CD4-positive, alpha-beta T cell treated with Interferon gamma for 1 hour (primary cell): Measurements from ENCODE around the gene HDAC4.
"Not testable (repeated sequence)": the region's sequence is repeated elsewhere in the genome, so short reads cannot be mapped to it uniquely, and the experiment has no call there.

Experiments used
- DNase-seq: peaks from one replicate; pipeline ENCODE4 v3.0.0-alpha.2; 2020

HDAC4 gene

DNA sequence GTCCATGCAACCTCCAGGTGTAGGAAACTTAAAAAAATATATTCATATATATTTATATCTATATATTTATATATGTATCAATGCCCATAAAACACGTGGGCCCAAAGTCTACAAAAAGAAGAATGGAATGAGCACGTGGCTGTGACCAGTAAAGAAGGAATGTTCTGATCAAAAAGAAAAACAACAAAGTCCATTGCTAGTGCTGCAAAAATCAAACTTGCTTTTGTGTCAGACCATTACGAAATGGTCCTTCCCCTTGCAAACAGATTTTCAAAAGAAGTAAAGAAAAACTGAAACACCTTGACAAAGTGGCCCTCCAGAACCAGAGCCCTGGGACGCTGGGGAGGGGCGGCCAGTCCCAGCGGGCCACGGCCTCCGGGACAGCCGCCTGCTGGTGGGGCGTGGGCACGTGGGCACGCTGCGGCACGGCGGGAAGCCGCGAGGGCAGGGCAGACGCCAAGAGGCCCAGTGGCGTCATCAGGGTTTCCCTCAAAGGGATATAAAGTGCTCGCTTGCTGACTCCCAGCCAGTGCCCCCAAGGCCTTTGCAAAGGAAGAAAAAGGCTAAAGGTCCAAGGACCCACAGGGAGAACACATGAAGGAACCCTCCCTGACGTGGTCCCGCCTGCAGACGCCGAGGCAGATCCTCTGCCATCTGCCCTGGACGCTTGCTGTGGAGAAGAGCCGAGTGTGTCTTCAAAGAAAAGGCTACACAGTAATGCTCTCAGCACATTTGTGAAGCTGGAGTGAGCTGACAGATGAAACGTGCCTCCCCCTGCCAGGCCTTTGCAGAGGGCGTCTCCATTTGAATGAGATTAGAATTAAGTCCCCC, 351.2 kb downstream of the HDAC4 start:
- no peak for DNase-seq

DNA sequence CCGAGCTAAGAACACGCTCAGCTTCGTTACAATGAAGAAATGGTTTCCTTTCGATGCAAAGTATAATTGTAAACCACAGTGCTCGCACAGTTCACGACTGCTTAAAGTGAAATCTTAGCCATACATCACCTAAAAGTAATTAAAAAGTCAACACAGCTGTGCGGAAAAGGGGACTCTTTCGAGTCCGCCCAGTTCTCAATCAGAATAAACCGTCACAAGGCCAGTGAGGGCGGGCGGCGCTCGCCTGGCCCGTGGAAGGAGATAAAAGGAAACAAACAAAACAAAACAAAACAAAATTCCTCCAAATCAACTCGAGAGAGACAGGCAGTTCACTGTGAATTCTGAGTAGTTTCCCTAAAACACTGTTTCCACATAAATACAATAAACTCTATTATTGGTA, 352.1 kb downstream of the HDAC4 start:
- DNase-seq: no peak

DNA sequence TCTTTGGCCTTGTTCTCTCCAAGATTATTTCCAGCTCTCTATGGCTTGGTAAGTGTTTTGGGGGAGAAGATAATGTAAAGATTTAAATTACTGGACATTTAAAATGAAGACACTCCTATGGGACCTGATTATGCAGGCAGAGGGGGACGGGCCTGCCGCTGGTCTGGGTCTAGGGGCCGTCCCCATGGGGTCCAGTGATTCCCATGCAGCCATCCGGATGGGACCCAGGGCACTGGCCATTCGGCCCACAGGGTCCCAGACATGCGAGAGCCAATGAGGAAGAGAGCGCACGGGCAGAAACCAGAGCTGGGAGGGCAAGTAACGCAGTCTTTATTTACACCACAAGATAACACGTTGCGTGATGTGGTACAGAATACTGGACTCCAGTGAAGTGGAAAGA, 353.0 kb downstream of the HDAC4 start:
- DNase-seq: no peak

DNA sequence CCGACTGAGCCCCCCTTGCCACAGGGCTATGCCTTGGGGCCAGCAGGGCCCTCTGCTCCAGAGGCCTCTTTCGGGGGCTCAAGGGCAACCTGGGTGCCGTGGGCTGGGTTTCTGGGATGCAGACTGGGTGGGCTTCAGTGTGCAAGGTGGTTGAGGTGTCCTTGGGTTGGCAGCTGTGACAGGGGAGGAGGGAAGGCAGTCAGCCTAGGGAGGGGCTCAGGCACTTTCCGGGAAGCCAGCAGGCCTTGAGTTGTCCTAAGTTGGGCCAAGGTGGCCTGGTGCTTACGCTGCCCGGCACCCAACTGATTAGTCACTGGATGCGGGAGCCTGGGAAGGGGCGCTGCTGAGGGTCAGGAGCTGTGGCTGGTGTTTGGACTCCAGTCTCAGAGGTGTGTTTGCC, 353.4 kb downstream of the HDAC4 start:
- no peak for DNase-seq

DNA sequence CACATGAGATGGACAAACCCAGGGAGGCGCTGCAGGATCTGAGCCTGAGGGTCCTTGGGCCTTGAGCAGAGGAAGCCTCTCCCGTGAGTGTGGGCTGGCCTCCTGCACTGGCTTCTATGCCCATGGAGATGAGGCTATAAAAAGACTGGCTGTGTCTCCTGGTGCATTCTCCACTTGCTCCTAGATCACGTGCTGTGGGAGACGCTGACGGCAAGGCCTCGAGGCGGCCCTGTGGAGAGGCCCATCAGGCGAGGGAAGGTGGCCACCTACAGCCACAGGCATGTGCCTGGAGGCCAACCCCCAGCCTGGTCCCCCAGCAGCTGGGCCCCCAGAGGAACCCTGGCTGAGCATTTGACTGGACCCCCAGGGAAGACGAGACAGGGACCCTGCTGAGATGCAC, 354.0 kb downstream of the HDAC4 start:
- DNase-seq: no peak

DNA sequence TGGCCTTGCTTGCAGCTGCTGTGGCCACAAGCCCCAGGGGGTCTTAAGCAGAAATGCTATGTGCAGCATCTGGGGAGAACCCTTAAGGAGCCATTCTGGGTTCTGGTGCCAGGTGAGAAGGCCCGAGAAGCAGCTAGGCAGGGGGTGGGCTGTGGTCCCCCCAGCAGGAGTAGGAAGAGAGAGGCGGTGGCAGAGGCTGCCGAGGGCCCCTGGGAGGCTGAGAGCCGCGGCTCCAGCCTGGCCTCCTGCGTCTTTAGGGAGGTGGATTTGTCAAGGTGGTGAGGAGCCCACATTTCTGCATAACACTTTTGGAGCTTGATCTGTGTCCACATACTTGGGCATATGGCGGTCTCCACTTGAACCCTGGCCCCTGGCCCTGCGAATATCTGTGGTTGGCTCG, 356.5 kb downstream of the HDAC4 start:
- DNase-seq: no peak

DNA sequence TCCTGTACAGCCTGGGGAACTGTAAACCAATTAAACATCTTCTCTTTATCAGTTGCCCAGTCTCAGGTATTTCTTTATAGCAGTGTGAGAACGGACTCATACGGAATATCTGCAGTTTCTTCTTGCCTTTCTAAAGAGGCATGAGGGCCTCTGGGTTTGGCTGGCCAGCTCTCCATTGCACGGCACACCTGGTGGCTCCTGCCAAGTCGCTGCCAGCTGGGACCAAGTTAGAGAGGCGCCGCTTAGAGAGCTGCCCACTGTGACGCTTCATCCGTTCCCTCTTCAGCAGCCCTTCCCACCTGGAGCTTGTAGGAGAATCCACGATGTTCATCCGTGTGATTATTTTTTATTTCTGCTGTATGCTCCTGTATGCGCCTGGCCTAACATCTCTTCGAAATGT, 357.5 kb downstream of the HDAC4 start:
- DNase-seq: no peak

DNA sequence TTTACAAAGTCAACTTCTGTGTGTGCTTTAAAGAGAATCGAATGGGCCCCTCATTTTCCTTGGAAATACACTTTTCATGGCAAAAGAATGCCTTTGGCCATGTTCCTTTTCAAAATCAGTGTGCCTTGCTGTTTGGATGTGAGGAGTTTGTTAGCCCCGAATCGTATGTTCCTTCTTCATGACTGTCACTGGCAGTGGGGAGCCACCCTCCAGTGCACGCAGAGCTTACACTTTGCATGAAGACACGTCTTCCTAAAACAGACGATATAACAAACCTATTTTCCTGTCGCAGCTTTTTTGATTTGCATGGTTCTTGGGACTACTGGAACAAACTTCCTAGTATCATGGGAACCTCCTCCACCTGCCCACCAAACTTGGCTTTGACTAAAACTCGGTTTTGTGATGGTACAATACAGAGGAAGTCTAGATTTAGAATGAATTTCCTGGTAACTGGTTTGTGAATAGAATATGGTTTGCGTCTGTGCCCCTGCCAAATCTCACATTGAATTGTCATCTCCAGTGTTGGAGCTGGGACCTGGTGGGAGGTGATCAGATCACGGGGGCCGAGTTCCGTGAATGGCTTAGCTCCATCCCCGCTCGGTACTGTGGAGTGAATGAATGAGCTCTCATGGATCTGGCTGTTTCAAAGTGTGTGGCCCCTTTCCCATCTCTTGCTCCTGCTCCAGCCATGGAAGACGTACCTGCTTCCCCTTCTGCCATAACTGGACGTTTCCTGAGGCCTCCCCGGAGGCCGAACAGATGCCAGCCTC, 358.1 kb downstream of the HDAC4 start:
- no peak for DNase-seq

DNA sequence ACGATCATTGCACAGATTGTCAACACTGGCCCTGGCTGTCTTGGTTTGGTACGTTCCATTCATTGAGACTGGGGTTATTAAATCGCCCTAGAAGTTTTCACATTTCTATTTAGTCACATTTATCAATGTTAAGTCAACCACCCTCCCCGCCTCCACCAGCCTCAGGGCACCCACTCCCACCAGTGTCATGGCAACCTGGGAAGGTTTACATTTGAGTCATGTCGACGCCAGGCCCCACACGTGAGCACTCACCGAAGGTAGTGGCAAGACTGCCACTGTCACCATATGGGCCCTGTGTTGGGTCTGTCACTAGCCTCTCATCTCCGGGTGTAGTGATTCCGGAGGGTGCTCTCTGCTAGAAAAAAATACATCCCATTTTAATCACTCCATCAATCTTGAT, 358.8 kb downstream of the HDAC4 start:
- DNase-seq: no peak

DNA sequence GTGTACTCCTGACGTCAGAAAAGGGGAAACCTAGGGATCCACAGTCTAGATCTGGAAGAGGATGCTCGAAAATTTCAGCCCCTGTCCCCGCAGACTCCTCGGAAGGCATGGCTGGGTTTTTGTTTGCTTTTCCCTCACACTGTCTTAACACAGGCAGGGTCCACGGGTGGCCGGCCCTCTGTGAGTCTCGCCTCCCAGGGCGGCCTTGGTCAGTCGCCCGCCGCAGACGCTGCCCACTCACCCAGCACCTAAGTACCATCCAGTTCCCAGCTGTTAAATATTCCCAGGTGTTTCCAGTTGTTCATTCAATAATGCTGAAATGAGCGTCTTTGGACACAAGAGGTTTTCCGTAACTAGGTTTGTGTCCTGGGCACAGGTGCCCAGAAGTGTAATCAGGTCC, 359.8 kb downstream of the HDAC4 start:
- no peak for DNase-seq

DNA sequence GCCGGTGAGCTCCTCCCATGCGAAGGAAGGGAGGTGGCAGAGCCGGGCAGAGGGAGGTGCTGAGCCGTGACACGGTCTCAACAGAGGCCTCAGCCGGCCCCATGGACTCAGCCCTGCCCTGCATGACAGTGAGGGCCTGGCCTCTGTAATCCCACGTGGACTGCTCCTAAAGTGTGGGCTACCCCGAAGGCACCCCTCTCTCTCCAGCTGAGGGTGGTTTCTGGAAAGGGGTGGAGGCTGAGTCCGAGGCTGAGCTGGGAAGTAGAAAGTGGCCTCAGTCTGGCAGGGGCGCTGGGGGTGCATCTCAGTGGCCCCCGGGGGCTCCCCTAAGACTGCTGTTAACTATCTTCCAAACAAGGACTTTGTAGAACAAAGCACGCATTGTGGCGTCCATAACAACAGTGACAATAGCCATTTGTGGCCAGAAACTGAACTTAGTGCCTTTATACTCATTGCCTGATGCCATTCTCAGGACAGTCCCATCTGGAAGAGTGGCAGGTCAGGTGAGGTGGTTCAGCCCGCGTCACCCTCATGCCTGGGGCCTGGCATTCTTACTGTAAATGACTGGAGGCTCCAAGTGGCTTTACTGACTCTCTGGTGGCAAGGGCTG, 360.6 kb downstream of the HDAC4 start:
- DNase-seq: no peak

DNA sequence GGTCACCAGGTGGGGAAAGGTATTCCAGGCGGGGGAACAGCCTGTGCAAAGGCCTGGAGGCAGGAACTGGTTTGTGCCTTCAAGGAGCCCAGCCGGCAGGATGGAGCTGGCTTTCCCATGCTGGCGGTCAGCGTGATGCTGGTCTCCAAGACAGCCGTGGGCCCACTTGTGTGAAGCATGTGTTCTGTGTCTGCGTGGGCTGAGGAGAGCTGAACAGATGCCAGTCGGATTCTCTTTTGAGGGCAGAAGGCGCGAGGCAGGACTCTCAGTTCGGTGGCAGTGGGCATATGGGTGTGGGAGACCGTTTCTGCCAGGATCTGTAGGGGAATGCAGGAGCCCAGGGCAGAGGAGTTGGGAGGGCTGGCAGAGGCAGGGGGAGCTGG, 361.4 kb downstream of the HDAC4 start:
- no peak for DNase-seq

DNA sequence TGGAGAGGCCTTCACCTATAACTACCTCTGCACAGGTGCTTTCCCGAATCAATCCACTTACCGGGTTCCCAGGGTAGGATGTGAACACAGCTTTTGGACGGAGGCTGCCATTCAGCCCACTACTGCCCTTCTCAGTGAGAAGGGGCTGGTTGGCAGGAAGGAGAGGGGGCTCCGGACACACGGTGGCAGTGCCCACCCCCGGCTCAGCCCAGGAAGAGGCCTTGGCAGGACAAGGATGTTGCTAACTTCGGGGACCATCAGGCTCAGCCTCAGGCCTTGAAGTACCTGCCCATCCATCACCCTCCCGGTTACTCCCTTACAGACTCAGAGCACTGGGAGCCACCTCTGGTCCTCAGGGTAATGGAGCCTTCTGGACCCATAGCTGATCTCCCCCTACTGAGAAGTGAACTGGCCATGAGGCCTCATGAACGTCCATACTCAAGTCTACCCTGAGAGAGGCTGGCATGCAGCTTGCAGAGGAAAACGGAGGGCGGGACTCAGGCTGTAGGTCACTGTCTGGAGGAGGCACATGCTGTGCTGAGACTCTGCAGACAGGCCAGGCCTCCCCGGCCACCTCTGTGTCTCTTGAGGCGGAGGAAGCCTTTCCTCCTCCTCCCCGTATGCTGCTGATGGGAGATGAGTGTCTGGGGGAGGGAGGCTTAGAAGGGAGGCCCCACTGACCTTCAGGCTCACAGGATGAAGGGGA, 361.9 kb downstream of the HDAC4 start:
- no peak for DNase-seq

DNA sequence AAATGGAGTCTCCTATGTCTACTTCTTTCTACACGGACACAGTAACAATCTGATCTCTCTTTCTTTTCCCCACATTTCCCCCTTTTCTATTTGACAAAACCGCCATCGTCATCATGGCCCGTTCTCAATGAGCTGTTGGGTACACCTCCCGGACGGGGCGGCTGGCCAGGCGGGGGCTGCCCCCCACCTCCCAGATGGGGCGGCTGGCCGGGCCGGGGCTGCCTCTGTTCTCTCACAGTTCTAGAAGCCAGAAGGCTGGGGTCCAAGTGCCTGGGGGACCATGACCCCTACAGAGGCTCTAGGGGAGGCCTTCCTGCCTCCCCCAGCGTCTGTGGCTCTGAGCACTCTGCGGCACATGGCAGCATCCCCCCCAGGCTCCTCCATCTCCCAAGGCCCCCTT, 362.5 kb downstream of the HDAC4 start:
- DNase-seq: not testable (repeated sequence)

DNA sequence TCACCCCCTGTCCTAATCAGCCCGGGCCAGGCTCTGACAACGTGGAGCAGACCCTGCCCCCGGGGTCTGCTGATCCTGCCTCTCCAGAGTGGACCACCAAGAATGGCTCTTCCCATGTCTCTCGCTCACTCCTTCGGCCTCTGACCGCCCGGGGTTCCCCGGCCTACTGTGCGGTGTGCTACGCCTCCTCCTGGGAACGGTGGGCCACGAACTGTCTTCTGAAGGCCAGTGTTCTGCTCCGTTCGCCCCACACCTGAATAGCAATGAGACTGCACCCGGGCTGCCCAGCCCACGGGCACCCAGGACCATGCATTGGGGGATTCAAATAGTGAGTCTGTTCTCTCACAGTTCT, 363.3 kb downstream of the HDAC4 start:
- no peak for DNase-seq

DNA sequence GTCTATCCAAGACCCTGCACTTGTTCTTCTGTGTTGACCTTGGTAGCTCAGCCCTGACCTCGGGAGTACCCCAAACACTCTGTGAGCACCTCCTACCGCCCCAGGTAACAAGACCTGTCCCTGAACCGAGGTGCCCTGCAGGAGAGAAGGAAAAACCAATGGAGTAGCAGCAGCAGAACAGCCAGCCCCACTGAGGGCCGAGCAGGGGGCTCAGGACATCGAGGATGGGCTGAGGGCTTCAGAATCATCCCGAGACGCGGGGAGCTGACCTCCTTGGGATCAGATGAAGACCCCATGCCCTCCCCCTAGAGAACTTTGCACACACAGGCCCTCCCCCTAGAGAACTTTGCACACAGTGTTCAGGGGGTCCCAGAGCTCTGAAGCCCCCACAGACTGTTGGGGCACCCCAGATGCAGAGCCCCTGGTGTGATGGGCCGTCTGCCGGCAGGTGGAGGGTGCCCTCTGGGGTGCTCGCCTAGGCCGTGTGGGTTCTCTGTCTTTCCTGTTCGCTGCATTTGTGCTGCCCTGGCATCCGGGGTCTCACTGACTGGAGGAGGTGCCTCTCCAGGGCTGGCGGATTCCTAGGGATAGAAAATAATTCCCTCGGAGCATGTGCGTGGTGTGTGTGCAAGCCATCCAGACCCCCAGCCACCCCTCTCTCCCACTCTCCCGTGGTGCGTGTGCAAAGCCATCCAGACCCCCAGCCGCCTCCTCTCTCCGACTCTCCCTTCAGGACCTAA, 363.8 kb downstream of the HDAC4 start:
- no peak for DNase-seq

DNA sequence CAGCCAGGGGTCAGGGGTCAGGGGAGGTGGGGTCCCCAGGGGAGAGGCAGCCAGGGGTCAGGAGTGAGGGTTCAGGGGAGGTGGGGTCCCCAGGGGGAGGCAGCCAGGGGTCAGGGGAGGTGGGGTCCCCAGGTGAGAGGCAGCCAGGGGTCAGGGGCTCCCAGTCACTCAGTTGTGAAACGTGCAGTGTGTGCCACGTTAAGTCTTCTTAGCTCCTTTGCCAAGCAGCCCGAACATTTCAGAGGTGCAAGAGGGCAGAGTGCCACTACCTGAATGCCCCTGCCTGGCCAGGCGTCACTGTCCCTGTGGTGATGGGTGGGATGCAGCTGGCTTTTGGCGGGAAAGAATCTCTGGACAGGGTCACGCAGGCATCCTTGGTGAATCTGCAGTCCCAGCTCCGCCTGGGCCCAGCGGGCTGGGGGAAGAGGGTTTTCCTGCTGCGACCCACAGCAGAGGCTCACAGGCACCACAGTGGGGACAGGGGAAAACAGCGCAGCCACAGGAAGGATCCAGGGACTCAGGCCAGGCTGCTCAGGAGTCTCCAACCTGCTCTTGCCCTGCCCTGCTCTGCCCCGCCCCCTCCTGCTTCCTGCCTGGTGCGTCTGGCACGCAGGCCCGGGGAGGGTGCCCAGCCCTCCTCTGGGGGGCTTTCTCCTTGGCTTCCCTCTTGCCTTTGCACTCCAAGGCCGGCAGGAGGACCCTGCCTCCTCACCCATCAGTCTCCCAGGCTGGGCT, 364.7 kb downstream of the HDAC4 start:
- DNase-seq: no peak

DNA sequence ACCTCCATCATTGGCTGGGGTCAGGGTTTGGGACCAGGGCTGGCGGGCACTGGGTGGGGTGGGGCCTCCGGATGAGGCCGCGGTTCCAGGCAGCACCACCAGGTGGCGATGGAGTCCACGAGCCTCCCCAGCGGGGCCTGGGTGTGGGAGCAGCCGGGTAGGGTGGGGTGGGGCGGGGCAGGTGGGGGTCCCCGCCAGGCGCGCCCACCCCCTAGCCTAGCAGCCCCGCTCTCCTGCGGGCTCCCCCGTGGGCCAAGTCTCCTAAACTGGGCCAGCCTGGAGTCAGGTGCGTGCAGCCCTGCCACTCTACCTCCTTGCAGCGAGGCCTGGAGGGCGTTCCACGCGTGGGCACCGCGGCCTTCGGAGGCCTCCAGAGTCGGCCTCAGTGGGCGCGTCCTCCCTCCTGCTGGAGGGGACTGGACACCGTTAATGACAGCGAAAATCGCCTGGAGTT, 365.4 kb downstream of the HDAC4 start:
- DNase-seq: peak; percentile 31

DNA sequence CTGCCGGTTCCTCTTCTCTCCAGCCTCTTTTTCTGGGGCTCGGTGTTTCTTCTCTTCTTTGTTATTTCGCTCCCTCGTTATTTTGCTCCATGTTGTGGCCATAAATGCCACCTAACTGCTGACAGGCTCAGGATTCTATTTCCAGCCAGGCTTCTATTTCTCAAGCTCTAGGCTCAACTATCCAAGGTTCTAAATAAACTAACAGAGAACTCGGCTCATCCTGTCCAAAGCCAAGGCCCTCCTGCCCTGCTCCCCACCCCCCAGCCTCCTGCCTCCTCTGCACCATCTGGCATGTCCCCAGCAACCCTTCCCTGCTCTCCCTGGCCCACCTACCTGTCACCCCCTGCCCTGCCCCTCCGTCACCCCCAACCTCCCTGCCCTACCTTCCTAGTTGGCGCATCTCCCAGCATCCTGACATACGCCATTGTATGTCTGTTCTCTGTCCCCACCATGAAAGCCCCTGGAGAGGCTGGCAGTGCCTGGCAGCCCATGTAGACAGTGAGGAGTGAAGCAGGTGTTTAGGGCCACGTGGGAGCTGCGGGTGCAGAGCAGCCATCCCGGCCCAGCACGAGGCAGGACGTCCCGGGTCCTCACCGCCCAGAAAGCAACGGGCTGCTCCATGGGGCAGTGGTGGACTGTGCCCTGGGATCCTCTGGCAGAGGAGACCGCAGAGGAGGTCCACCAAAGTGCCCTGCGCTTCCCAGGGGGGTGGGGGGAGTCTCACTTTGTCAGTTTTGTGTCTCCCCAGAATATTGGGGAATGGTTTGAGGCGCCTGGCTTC, 366.1 kb downstream of the HDAC4 start:
- no peak for DNase-seq

DNA sequence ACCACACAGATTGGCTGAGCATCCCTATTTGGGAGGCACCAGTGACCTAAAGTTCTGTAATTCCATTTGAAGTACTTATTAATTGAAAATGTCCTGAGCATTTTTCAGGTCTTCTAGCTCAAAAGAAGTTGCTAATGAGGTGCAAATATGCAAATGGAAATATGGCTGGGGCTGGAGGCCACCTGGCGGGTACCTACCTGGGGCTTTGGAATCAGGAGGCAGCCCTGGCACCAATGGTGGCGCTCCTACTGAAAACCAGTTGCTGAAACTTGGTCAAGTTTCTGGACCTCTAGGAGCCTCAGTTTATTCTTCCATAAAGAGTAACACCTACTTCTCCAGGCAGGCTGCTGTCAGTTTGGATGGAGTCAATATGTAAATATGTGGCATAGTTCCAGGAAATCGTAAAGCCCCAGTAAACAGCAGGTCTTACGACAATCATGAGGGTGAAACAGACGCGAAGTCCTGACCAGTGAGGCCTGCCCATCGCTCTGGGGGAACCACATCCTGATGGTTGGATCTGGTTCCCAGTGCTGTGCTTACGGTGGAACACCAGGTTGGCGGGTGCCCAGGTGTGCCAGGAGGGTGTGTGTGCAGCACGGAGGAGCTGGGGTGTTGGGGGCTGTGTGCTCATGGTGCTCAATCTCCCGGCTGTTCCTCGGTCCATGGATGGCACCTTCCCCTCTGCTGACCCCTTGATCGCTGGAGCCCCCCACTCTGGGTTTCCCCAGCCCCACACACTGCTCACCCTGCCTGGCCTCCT, 366.8 kb downstream of the HDAC4 start:
- no peak for DNase-seq
